22Rv1 (cell line): Measurements from ENCODE around the gene ISYNA1.

Source experiments
- ZFX ChIP-seq: fragments of 450-650 bp; IDR thresholded peaks from 2 replicates; pipeline ENCODE4 v1.6.1; 2017; ENCODE audit warnings: antibody characterized with exemption, borderline replicate concordance
- TF ChIP-seq, protein P1 (sequence below): fragments of 450-650 bp; IDR thresholded peaks from 2 replicates; pipeline ENCODE4 v1.5.1; 2017; ENCODE audit warnings: mild to moderate bottlenecking

GRCh38 chr19:18390065-18390907 lies 47.6 kb downstream of the ISYNA1 start:
- TF ChIP-seq, protein P1, sequence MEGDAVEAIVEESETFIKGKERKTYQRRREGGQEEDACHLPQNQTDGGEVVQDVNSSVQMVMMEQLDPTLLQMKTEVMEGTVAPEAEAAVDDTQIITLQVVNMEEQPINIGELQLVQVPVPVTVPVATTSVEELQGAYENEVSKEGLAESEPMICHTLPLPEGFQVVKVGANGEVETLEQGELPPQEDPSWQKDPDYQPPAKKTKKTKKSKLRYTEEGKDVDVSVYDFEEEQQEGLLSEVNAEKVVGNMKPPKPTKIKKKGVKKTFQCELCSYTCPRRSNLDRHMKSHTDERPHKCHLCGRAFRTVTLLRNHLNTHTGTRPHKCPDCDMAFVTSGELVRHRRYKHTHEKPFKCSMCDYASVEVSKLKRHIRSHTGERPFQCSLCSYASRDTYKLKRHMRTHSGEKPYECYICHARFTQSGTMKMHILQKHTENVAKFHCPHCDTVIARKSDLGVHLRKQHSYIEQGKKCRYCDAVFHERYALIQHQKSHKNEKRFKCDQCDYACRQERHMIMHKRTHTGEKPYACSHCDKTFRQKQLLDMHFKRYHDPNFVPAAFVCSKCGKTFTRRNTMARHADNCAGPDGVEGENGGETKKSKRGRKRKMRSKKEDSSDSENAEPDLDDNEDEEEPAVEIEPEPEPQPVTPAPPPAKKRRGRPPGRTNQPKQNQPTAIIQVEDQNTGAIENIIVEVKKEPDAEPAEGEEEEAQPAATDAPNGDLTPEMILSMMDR: no peak
- no peak for TF ChIP-seq ZFX
